Fibroblast of villous mesenchyme (primary cell): Measurements from ENCODE around the gene POLR2F. TPM values are rescaled to one million over a fixed set of nuclear protein-coding genes. Genes with fewer than 3 reads are reported as not detected.

Source experiments
- DNase-seq: peaks from one replicate; pipeline ENCODE4 v3.0.0-alpha.2; 2010; ENCODE audit warnings: low read depth
- H3K4me3 ChIP-seq: 2 replicates; pipeline ENCODE4 v1.5.1; 2011; ENCODE audit warnings: low read depth, mild to moderate bottlenecking, low read length
- total RNA-seq: library from RNA; depleted of rRNA; stranded (reverse); fragments of >200 nt; gene quantifications from 2 replicates; pipeline ENCODE4 v1.2.3, GENCODE V29; 2012
- TF ChIP-seq, protein P1 (sequence below): IDR thresholded peaks from 2 replicates; pipeline ENCODE4 v1.5.1; 2012; ENCODE audit warnings: low read depth, mild to moderate bottlenecking, low read length; ENCODE audit not compliant: insufficient read depth

The POLR2F gene
- total RNA-seq, 1 donor, result 28.9 TPM

DNA sequence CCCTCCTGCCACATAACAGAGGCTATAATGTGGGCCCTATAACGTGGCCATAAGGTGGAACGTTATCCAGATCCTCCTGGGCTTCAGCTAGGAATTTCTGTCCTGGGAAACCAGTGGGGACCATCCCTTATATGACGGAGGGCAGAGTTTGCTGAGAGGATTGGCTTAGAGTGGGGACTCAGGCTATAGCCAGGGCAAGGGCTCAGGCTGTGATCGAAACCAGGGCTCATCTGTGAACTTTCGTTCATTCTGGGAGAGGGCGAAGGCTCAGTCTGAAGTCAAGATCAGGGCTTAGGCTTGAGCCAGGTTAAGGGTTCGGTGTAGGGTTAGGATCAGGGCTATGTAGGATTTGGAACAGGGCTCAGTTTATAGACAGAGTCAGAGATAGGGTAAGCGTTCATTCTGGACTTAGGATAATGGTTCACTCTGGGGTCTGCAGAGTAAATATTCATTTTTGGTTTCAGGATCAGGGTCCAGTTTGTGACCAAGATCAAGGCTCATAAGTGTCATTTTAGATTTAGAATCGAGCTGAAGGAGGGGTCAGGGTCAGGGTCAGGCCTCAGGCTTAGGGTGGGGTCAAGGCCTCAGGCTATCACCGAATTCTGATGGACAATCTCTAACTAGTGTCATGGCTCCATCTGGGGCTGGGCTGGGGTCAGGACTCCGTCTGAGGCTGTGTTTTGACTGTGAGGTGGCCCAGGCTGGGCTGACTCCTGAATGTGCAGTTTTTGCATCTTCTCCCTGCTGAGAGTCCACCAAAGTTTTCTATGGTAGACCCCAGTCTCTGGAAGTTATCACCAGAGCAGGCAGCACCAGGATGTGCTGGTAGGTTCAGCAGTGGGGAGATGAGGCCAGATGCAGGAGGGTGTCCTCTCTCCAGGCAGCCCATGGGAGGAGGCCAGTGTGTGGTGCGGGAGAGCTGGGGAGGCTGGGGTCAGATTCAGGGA lies 64.7 kb downstream of the POLR2F start:
- TF ChIP-seq, protein P1, sequence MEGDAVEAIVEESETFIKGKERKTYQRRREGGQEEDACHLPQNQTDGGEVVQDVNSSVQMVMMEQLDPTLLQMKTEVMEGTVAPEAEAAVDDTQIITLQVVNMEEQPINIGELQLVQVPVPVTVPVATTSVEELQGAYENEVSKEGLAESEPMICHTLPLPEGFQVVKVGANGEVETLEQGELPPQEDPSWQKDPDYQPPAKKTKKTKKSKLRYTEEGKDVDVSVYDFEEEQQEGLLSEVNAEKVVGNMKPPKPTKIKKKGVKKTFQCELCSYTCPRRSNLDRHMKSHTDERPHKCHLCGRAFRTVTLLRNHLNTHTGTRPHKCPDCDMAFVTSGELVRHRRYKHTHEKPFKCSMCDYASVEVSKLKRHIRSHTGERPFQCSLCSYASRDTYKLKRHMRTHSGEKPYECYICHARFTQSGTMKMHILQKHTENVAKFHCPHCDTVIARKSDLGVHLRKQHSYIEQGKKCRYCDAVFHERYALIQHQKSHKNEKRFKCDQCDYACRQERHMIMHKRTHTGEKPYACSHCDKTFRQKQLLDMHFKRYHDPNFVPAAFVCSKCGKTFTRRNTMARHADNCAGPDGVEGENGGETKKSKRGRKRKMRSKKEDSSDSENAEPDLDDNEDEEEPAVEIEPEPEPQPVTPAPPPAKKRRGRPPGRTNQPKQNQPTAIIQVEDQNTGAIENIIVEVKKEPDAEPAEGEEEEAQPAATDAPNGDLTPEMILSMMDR, result no peak
- DNase-seq, result no peak
- no peak overlapping the region for H3K4me3 ChIP-seq

Other genes with a start within 250 kb of the POLR2F start
- gene GCAT, start 145.8 kb upstream of the POLR2F start, total RNA-seq, result 20.3 and 31.1 TPM in 2 replicates
- gene GALR3, start 130.3 kb upstream of the POLR2F start, total RNA-seq, result under 0.01 TPM in 1 of 2 replicates, not detected in the other
- 24.8 and 28.5 TPM in 2 replicates for gene ANKRD54, start 109.4 kb upstream of the POLR2F start, total RNA-seq
- 230 and 285 TPM in 2 replicates for gene EIF3L, start 104.3 kb upstream of the POLR2F start, total RNA-seq
- gene MICALL1, start 47.4 kb upstream of the POLR2F start, total RNA-seq, result 39.3 and 47.9 TPM in 2 replicates
- 0.32 TPM in 1 of 2 replicates, not detected in the other for gene C22orf23, start 98 bp upstream of the POLR2F start, total RNA-seq
- not detected in 2 replicates for gene SOX10, start 30.9 kb downstream of the POLR2F start, total RNA-seq
- gene PICK1, start 103.7 kb downstream of the POLR2F start, total RNA-seq, result 14.2 TPM in 2 replicates
- under 0.01 TPM in 1 of 2 replicates, not detected in the other for gene SLC16A8, start 130.5 kb downstream of the POLR2F start, total RNA-seq
- gene BAIAP2L2, start 157.0 kb downstream of the POLR2F start, total RNA-seq, result 2.3 and 3.0 TPM in 2 replicates
- gene PLA2G6, start 228.1 kb downstream of the POLR2F start, total RNA-seq, result 10.0 and 10.8 TPM in 2 replicates
- gene MAFF, start 248.3 kb downstream of the POLR2F start, total RNA-seq, result 17.1 and 19.4 TPM in 2 replicates